Ecto neural progenitor cell (in vitro differentiated cells): Measurements from ENCODE around the gene SSTR1.
A peak's percentile ranks its signal among the peaks of the same experiment; 100 is the strongest.

Experiments used
- DNase-seq: peaks from one replicate; pipeline ENCODE4 v3.0.0-alpha.2; 2018; ENCODE audit warnings: low spot score

Gene SSTR1

DNA sequence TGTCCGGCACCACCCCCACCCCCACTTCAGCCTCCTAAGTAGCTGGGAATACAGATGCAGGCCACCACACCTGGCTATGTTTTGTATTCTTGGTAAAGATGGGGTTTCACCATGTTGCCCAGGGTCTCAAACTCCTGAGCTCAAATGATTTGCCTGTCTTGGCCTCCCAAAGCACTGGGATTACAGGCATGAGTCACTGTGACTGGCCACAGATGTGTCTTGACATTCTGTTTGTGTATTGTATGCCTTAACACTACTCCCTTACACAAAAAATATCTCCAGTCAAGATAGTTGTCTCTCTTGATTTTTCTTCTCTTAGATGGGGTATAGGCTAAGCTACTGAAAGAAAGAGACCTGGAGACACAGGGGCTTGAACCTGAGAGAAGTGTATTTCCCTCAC, 30.6 kb downstream of the SSTR1 start:
- DNase-seq, result no peak

DNA sequence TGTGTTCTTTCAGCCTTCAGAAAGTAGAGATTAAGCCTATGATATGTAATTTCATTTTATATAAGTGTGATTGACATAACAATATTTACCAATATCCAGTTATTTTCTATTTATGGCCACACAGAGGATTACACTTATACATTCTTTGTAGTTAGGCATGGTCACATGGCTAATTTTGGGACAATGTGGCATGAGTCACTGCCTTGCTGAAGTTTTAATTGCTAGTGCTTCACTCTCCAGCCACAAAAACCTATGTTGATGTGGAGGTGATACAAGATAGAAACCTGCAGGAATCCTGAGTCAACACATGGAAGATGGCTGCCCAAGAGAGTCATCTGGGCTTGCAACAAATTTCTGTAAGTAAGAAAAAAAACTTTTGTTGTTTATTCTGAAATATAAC, 31.2 kb downstream of the SSTR1 start:
- DNase-seq, result no peak

DNA sequence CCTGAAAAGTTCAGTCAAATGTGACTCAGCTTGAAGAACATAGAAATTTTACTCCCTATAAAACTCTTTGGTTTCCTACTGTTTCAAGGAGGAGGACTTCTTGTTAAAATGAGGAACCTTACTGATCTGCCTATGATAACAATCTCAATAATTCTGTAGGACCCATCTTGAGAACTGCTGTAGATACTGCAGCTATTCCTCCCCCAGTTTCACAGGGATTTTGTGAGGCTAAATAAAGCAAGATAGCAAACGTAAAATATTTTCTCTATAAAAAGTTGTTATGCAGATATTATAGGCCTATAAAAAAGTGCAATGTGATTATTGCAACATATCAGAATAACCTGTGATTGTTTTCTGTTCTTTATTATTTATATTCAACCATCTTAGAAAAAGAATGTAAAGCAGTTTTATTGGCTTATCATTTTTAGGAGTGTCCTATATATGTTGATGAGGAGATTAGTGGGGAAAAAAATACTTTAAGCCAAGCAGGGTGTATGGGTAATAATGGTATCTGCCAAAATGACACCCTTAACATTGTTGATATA, 36.1 kb downstream of the SSTR1 start:
- no peak for DNase-seq

DNA sequence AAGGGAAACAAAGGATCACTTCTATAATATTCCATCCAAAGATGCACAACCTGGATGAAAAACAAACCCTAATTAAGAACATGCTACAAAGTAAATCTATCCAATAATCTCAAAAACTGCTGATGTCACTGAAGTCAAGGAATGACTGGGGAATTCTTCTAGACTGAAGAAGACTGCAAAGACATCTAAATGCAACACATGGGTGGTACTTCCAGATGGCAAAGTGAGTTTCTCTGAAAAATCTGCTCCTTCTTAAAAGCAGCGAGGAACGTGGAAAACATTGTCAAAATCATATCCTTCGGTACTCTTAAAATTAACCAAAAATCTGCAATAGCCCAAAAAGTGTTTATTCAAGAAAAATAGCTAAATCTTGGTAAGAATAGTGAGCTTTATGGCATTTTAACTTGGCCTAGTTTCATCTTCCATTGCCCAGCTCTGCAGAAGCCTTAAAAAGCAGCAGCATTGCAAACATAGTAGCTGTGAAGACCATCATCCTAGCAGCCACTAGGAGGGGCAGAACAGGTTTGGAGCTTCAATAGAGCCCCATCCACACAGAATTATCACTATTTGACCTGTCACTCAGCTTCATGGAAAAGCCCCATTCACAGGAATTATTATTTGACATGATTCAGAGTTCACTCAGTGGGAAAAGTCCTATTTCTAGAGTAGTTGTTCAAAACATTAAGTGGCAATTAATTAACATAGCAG, 40.8 kb downstream of the SSTR1 start:
- no peak for DNase-seq

GRCh38 chr14:38250331-38250730, 42.6 kb downstream of the SSTR1 start:
- DNase-seq, result no peak

DNA sequence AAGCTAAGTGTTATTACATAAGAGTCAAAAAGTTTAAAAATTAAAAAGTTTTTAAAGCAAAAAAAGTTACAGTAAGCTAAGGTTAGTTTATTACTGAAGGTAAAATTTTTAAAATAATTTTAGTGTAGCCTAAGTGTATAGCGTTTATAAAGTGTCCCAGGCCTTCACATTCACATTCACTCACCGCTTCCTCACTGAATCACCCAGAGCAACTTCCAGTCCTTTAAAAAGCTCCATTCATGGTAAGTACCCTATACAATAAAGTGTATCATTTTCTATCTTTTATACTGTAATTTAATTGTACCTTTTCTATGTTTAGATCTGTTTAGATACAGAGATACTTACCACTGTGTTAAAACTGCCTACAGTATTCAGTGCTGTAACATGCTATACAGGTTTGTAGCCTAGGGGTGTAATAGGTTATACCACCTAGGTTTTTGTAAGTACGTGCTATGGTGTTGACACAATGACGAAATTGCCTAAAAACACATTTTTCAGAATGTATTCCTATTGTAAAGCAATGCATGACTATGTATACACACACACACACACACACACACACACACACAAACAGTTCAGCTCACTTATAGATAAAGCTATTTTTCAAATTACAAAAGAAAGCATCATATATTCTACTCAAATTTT, 44.5 kb downstream of the SSTR1 start:
- DNase-seq, result no peak

DNA sequence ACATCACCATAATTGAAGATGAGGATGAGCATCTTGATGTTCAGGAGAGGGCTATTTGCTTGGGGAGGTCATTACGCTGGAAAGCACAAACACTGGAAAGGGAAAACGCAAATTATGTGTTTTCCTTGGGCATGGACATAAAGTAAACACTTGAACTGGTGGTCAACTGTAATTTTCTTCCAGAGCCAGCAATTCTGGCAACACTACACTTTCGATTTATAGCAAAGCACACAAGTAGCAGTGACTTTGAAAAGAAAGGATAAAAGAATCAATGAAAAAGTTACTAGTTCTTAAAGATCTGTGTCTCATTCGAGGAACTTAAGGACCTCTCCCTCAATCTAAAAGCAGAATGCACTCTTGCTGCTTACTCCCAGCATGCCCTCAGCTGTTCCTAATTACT, 46.0 kb downstream of the SSTR1 start:
- no peak for DNase-seq

DNA sequence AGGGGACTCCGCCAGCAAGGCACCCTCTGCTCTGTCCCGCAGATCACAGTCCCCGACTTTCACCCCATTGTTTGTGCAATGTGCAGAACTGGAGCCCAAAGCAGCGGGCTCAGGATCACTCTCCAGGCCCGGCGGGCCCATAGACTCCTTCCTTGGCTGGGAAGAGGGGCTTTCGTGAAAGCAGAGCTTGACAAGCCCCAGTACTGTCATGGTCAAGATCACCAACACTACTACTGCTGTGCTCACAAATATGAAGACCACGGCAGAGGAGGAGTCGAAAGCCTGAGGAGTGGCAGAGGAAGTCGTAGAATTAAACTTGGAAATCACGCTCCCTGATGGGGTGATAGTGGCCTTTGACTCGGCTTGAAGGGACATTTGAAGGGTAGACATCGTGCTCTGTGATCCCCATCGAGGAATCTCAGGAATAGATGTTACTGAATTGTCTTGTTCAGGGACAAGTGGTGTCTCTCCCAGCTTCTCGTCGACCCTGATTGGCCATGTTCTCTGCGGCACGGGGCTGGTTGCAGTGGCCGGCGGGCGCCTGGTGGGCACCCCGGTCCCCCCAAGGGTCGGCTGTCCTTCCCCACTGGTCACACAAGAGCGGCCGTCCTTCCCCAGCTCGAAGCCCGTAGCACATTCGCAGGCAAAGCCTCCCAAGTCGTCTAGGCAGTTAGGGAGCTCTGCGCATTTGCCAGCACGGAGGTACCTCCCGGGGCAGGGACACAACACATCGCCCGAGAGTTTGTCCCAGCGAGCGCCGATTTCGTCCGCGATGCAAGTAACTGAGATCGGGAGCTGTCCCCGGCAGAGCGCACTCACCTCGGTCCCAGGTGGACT, 47.1 kb downstream of the SSTR1 start:
- peak; percentile 62 for DNase-seq

- no peak for DNase-seq
These were observed 47.6 kb downstream of the SSTR1 start for GRCh38 chr14:38255408-38255672.

GRCh38 chr14:38255673-38256532, 48.2 kb downstream of the SSTR1 start, which contains the start of gene CLEC14A:
TSS of gene CLEC14A (minus strand) at chr14:38256093. CDS start at chr14:38256022, 71 bp downstream.
- DNase-seq, result peak; percentile 70

DNA sequence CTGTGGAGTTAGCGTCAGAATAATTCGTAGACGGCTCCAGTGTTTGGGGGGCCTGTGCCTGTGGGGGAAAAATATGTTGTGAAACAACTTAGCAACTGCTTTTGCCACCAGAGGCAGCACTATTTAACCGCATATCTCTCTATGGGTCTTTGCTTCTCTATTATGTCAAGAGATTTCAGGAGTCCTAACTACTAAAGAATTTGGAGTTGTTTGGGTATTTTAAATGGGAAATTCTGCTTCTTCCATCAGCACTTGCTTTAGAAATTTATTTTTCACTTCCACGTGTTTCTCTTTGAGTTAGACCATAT, 48.8 kb downstream of the SSTR1 start:
- DNase-seq, result no peak

GRCh38 chr14:38257507-38257906, 49.8 kb downstream of the SSTR1 start:
- DNase-seq, result no peak

- DNase-seq, result no peak
These were observed 53.9 kb downstream of the SSTR1 start for GRCh38 chr14:38261620-38262019.
